GM19438 (cell line): ENCODE measurements around the gene MCOLN2.
"Not testable (repeated sequence)": the region's sequence is repeated elsewhere in the genome, so short reads cannot be mapped to it uniquely, and the experiment has no call there.

Experiments
- ATAC-seq: cut with Tn5 transposase; IDR thresholded peaks from one replicate; pipeline ENCODE4 v1.9.1; 2021; ENCODE audit warnings: low read depth; ENCODE audit not compliant: unreplicated experiment

Gene MCOLN2

GRCh38 chr1:84996846-84997666, at the start of gene MCOLN2:
MCOLN2 (minus strand) TSS chr1:84997113; CDS start chr1:84996872, 241 bp downstream.
- peak; percentile 39 for ATAC-seq

GRCh38 chr1:85042413-85042812, 45.5 kb upstream of the MCOLN2 start:
- ATAC-seq = no peak

GRCh38 chr1:85041793-85042192, 44.9 kb upstream of the MCOLN2 start:
- no peak for ATAC-seq

GRCh38 chr1:85033221-85033620, 36.3 kb upstream of the MCOLN2 start:
- ATAC-seq = no peak

- ATAC-seq = no peak
Measured at GRCh38 chr1:85030536-85030935, 33.6 kb upstream of the MCOLN2 start.

- no peak for ATAC-seq
Measured at GRCh38 chr1:85028151-85028550, 31.2 kb upstream of the MCOLN2 start.

- peak; percentile 77 for ATAC-seq
Measured at GRCh38 chr1:85027242-85027983, 30.5 kb upstream of the MCOLN2 start.

- ATAC-seq = no peak
Measured at GRCh38 chr1:85025940-85026339, 29.0 kb upstream of the MCOLN2 start.

- ATAC-seq = no peak
Measured at GRCh38 chr1:85024736-85025135, 27.8 kb upstream of the MCOLN2 start.

GRCh38 chr1:85022700-85023099, 25.8 kb upstream of the MCOLN2 start:
- ATAC-seq = no peak

- ATAC-seq = no peak
Measured at GRCh38 chr1:85019994-85020393, 23.1 kb upstream of the MCOLN2 start.

GRCh38 chr1:85015826-85016225, 18.9 kb upstream of the MCOLN2 start:
- no peak for ATAC-seq

- ATAC-seq = not testable (repeated sequence)
Measured at GRCh38 chr1:85005641-85006040, 8.7 kb upstream of the MCOLN2 start.

- no peak for ATAC-seq
Measured at GRCh38 chr1:85001742-85002141, 4.8 kb upstream of the MCOLN2 start.

- ATAC-seq = no peak
Measured at GRCh38 chr1:84998642-84999280, 1.8 kb upstream of the MCOLN2 start.

GRCh38 chr1:84997667-84998600, 1.0 kb upstream of the MCOLN2 start:
- ATAC-seq = peak; percentile 11

- peak; percentile 39 for ATAC-seq
Measured at GRCh38 chr1:84995484-84996334, 1.2 kb downstream of the MCOLN2 start.

- no peak for ATAC-seq
Measured at GRCh38 chr1:84991097-84991920, 5.6 kb downstream of the MCOLN2 start.
